Fibroblast of the aortic adventitia (primary cell): ENCODE results near the gene MED9. TPM values are rescaled to one million over a fixed set of nuclear protein-coding genes. Genes with fewer than 3 reads are reported as not detected.
A peak's percentile ranks its signal among the peaks of the same experiment; 100 is the strongest.

Source experiments
- DNase-seq: peaks from one replicate; pipeline ENCODE4 v3.0.0-alpha.2; 2010; ENCODE audit warnings: low read depth
- H3K4me3 ChIP-seq: 2 replicates; pipeline ENCODE4 v1.5.1; 2011; ENCODE audit warnings: low read depth, mild to moderate bottlenecking, control low read depth, low read length, moderate library complexity
- total RNA-seq: library from RNA; depleted of rRNA; stranded (reverse); fragments of >200 nt; gene quantifications from 2 replicates; pipeline ENCODE4 v1.2.3, GENCODE V29; 2012; ENCODE audit warnings: low replicate concordance
- TF ChIP-seq, protein P1 (sequence below): IDR thresholded peaks from 2 replicates; pipeline ENCODE4 v1.5.1; 2011; ENCODE audit warnings: mild to moderate bottlenecking, low read length, control low read depth, inconsistent platforms; ENCODE audit not compliant: insufficient read depth

MED9 gene
- total RNA-seq, 1 donor: 10.9 TPM

- TF ChIP-seq, protein P1, sequence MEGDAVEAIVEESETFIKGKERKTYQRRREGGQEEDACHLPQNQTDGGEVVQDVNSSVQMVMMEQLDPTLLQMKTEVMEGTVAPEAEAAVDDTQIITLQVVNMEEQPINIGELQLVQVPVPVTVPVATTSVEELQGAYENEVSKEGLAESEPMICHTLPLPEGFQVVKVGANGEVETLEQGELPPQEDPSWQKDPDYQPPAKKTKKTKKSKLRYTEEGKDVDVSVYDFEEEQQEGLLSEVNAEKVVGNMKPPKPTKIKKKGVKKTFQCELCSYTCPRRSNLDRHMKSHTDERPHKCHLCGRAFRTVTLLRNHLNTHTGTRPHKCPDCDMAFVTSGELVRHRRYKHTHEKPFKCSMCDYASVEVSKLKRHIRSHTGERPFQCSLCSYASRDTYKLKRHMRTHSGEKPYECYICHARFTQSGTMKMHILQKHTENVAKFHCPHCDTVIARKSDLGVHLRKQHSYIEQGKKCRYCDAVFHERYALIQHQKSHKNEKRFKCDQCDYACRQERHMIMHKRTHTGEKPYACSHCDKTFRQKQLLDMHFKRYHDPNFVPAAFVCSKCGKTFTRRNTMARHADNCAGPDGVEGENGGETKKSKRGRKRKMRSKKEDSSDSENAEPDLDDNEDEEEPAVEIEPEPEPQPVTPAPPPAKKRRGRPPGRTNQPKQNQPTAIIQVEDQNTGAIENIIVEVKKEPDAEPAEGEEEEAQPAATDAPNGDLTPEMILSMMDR: no peak
- DNase-seq: peak; percentile 17
- H3K4me3 ChIP-seq: no peak overlapping the region
Measured at GRCh38 chr17:17514993-17515933, 38.5 kb downstream of the MED9 start.

- H3K4me3 ChIP-seq: no peak overlapping the region
- peak; percentile 66 for DNase-seq
- TF ChIP-seq, protein P1: no peak
Measured at GRCh38 chr17:17515934-17516930, 39.4 kb downstream of the MED9 start.

DNA sequence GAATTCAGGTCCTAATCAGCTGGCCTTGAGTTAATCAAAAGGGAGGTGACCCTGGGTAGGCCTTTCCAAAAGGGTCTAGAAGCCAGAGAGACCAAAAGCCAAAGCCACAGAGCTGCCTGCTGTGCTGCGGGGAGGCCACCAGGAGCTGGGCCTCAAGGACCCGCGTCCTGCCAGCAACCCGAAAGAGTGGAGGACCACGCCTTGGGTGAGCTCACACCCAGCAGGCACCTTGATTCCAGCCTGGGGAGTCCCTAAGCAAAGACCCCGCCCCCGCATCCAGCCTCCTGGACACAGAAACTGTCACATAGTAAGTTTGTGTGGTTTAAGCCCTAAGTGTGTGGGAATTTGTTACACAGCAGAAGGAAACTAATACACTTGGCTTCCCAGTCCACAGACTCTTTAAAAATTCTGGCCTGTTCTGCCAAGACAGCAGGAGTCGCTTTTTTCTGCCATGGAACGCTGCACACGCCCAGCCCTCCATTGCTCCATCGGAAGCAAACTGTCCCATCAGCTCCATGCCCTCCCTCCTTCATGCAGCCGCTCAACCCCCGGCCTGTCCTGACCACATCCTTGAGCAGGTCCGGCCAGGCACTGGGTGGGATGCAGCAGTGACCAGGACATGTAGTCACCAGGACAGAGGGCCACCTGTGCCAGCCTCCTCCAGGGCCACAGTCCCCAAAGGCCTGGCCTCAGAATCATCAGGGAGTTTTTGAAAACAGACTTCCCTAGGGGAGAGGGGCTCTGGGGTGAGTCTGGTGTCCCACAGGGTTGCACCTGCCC lies 40.3 kb downstream of the MED9 start:
- no peak for DNase-seq
- TF ChIP-seq, protein P1: no peak
- no peak overlapping the region for H3K4me3 ChIP-seq

DNA sequence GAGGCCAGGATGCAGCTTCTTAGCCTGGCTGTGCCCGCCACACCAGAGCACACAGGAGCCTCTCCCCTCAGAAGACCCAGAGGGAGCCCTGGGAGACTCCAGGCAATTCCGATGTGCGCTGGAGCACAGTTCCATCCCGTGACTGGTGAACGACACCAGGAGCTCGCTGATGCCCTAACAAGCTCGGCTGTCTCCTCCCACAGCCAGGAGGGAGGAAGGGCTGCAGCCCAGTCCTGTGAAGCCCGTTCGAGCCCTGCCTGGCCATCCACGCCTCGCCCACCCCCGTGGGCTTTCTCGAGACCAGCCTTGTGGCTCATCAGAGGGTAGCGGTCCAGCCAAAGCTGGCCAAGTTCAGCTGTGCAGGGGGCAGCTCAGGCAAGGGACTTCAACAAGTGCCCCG lies 41.2 kb downstream of the MED9 start:
- no peak overlapping the region for H3K4me3 ChIP-seq
- TF ChIP-seq, protein P1: no peak
- no peak for DNase-seq

DNA sequence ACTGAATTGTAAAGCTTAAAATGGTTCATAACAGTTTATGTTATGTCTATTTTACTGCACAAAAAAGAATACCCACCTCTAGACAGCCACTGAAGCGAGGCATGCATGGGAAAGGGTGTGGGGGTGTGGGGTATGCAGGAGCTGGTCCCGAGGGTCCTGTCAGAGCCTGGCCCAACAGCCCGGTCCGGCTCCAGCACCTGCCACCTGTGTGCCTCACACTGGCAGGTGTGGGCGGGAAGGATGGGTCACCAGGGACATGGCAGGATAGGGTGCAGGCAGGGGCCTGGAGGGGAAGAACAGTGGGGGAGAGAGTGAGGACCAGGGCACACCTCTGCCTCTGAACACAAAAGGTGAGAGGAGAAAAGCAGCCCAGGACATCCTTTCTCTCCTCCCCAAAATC lies 42.2 kb downstream of the MED9 start:
- DNase-seq: no peak
- H3K4me3 ChIP-seq: no peak overlapping the region
- TF ChIP-seq, protein P1: no peak

DNA sequence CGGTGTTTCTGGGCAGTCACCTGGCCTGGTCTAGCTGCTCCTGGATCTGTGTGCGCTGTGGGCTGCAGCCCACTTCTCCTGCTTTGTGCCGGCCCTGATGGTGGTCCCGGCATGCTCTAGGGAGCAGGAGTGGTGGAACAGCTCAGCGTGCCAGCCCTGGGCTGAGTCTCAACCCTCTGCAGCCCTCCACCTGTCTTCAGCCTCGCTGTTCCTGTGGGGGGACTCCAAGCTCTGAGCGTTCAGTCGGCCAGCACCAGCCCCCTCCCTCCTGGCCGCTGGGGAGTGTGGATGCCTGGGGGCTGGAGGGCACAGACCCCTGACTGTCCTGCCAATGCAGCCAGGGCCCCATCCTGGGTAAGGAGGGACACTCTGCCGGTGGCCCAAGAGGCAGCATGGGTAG lies 43.1 kb downstream of the MED9 start:
- no peak for DNase-seq
- TF ChIP-seq, protein P1: no peak
- no peak overlapping the region for H3K4me3 ChIP-seq
